Measurements from ENCODE around the gene ADAMTS15. TPM values are rescaled to one million over a fixed set of nuclear protein-coding genes. Genes with fewer than 3 reads are reported as not detected.
"Not testable (repeated sequence)": the region's sequence is repeated elsewhere in the genome, so short reads cannot be mapped to it uniquely, and the experiment has no call there.

ADAMTS15 gene
- total RNA-seq, 1 donor from 2014 or later: 13.8 TPM

GRCh38 chr11:130436171-130436570, 12.3 kb upstream of the ADAMTS15 start:
- TF ChIP-seq CTCF (IDR thresholded peaks at IDR 0.05; ENCODE audit: insufficient read depth, low read depth, low read length): no peak
- no peak for TF ChIP-seq EZH2 (IDR thresholded peaks at IDR 0.05; ENCODE audit: insufficient read depth, low read length)
- no peak overlapping the region for H3K4me2 ChIP-seq (ENCODE audit: low read length)
- DNase-seq (ENCODE audit: low read depth): no peak
- no peak for FAIRE-seq
- no peaks in the 10 kb centered on the region for H3K27me3 ChIP-seq (ENCODE audit: insufficient read depth, low read length)
- no peaks in the 10 kb centered on the region for H3K79me2 ChIP-seq (ENCODE audit: insufficient read depth, low read length)
- no peaks in the 10 kb centered on the region for H4K20me1 ChIP-seq (ENCODE audit: insufficient read depth, low read length)
- H3K4me3 ChIP-seq (ENCODE audit: insufficient read depth, low read depth, low read length): no peak overlapping the region
- H3K27ac ChIP-seq (ENCODE audit: low read depth, low read length): no peak overlapping the region
- peaks cover 14% of the 10 kb centered on the region for H3K4me1 Mint-ChIP-seq (ENCODE audit: low read depth, unreplicated experiment)
- peaks cover 13% of the 10 kb centered on the region for H3K4me1 ChIP-seq (ENCODE audit: insufficient read depth, low read length)
- H2AFZ ChIP-seq (ENCODE audit: low read depth, low read length): no peak overlapping the region
- no peaks in the 10 kb centered on the region for H3K9me3 ChIP-seq (ENCODE audit: insufficient read depth, low read depth, low read length)
- peak overlapping the region; percentile 30 for H3K27ac Mint-ChIP-seq (ENCODE audit: unreplicated experiment)
- H3K9ac ChIP-seq (ENCODE audit: low read length): no peak overlapping the region
- peaks cover 15% of the 10 kb centered on the region for H3K9me3 Mint-ChIP-seq (ENCODE audit: unreplicated experiment)
- peaks cover 5% of the 10 kb centered on the region for H3K36me3 Mint-ChIP-seq (ENCODE audit: low read depth, unreplicated experiment)
- H3K27me3 Mint-ChIP-seq (ENCODE audit: low read depth, unreplicated experiment): peaks cover 14% of the 10 kb centered on the region
- H3K36me3 ChIP-seq (ENCODE audit: insufficient read depth, low read length): no peaks in the 10 kb centered on the region
- no peak overlapping the region for H3K4me3 Mint-ChIP-seq (ENCODE audit: unreplicated experiment)

GRCh38 chr11:130437848-130438247, 10.6 kb upstream of the ADAMTS15 start:
- Histone ChIP-seq H3K36me3 (ENCODE audit: insufficient read depth, low read length) (no peaks in the 10 kb centered on the region), H3K9ac (ENCODE audit: low read length) (no peak overlapping the region), H3K9me3 (ENCODE audit: insufficient read depth, low read depth, low read length) (no peaks in the 10 kb centered on the region), H3K27me3 (ENCODE audit: insufficient read depth, low read length) (no peaks in the 10 kb centered on the region), H3K4me2 (ENCODE audit: low read length) (no peak overlapping the region), H3K27ac (ENCODE audit: low read depth, low read length) (no peak overlapping the region), H3K4me3 (ENCODE audit: insufficient read depth, low read depth, low read length) (no peak overlapping the region), H3K79me2 (ENCODE audit: insufficient read depth, low read length) (no peaks in the 10 kb centered on the region), H4K20me1 (ENCODE audit: insufficient read depth, low read length) (no peaks in the 10 kb centered on the region), H2AFZ (ENCODE audit: low read depth, low read length) (no peak overlapping the region), H3K4me1 (ENCODE audit: insufficient read depth, low read length) (peaks cover 13% of the 10 kb centered on the region)
- Mint-ChIP-seq H3K4me3 (ENCODE audit: unreplicated experiment) (no peak overlapping the region), H3K9me3 (ENCODE audit: unreplicated experiment) (peaks cover 15% of the 10 kb centered on the region), H3K27ac (ENCODE audit: unreplicated experiment) (no peak overlapping the region), H3K27me3 (ENCODE audit: low read depth, unreplicated experiment) (peaks cover 11% of the 10 kb centered on the region), H3K36me3 (ENCODE audit: low read depth, unreplicated experiment) (peaks cover 5% of the 10 kb centered on the region), H3K4me1 (ENCODE audit: low read depth, unreplicated experiment) (peaks cover 18% of the 10 kb centered on the region)
- DNase-seq (ENCODE audit: low read depth): no peak
- FAIRE-seq: no peak
- TF ChIP-seq EZH2 (IDR thresholded peaks at IDR 0.05; ENCODE audit: insufficient read depth, low read length) (no peak), CTCF (IDR thresholded peaks at IDR 0.05; ENCODE audit: insufficient read depth, low read depth, low read length) (no peak)

GRCh38 chr11:130438401-130439159, 9.9 kb upstream of the ADAMTS15 start:
- not testable (repeated sequence) for H3K4me3 Mint-ChIP-seq (ENCODE audit: unreplicated experiment); FAIRE-seq
- H3K27me3 Mint-ChIP-seq (ENCODE audit: low read depth, unreplicated experiment): peaks cover 11% of the 10 kb centered on the region

More at GRCh38 chr11:130438401-130439159, 9.9 kb upstream of the ADAMTS15 start:
- not testable (repeated sequence) for H3K4me2 ChIP-seq (ENCODE audit: low read length); H3K4me3 ChIP-seq (ENCODE audit: insufficient read depth, low read depth, low read length); H3K79me2 ChIP-seq (ENCODE audit: insufficient read depth, low read length); H3K27me3 ChIP-seq (ENCODE audit: insufficient read depth, low read length); DNase-seq (ENCODE audit: low read depth); H4K20me1 ChIP-seq (ENCODE audit: insufficient read depth, low read length); H3K27ac ChIP-seq (ENCODE audit: low read depth, low read length); H2AFZ ChIP-seq (ENCODE audit: low read depth, low read length); H3K36me3 Mint-ChIP-seq (ENCODE audit: low read depth, unreplicated experiment); H3K9ac ChIP-seq (ENCODE audit: low read length); H3K36me3 ChIP-seq (ENCODE audit: insufficient read depth, low read length); H3K9me3 ChIP-seq (ENCODE audit: insufficient read depth, low read depth, low read length); H3K27ac Mint-ChIP-seq (ENCODE audit: unreplicated experiment)
- Mint-ChIP-seq H3K9me3 (ENCODE audit: unreplicated experiment) (peaks cover 15% of the 10 kb centered on the region), H3K4me1 (ENCODE audit: low read depth, unreplicated experiment) (peaks cover 18% of the 10 kb centered on the region)
- peaks cover 13% of the 10 kb centered on the region for H3K4me1 ChIP-seq (ENCODE audit: insufficient read depth, low read length)
